ENCODE data around the gene BCAT1.

BCAT1 gene

GRCh38 chr12:24899503-24900075 lies 49.3 kb downstream of the BCAT1 start:
- Histone ChIP-seq H3K4me3 (ENCODE audit: insufficient read depth, low read length, poor library complexity, severe bottlenecking) (no peak overlapping the region), H3K36me3 (ENCODE audit: low read length) (no peaks in the 10 kb centered on the region), H3K4me2 (ENCODE audit: low read depth, low read length, poor library complexity, severe bottlenecking) (no peak overlapping the region), H3K79me2 (ENCODE audit: insufficient read depth, low read length) (no peaks in the 10 kb centered on the region), H3K27me3 (ENCODE audit: low read length) (no peaks in the 10 kb centered on the region), H3F3A (ENCODE audit: insufficient read depth) (no peaks in the 10 kb centered on the region), H3K9me3 (ENCODE audit: insufficient read depth, low read length) (no peaks in the 10 kb centered on the region), H2AFZ (ENCODE audit: low read depth, low read length, severe bottlenecking) (no peak overlapping the region), H3K9me2 (replicated peaks; ENCODE audit: insufficient read depth, low read length) (no peaks in the 10 kb centered on the region), H3K27ac (ENCODE audit: low read depth, low read length) (no peak overlapping the region), H3K9ac (ENCODE audit: low read length) (no peak overlapping the region), H4K20me1 (ENCODE audit: low read depth, low read length) (no peaks in the 10 kb centered on the region)
- no peak for TF ChIP-seq CTCF (IDR thresholded peaks at IDR 0.05; ENCODE audit: insufficient read depth, low read length, poor library complexity, severe bottlenecking)
- no peak for TF ChIP-seq EZH2phosphoT487 (conservative IDR thresholded peaks at IDR 0.05; ENCODE audit: low read length)

- no peaks in the 10 kb centered on the region for H3K27me3 ChIP-seq (ENCODE audit: low read length)
- H3K79me2 ChIP-seq (ENCODE audit: insufficient read depth, low read length): no peaks in the 10 kb centered on the region
- no peak overlapping the region for H3K4me3 ChIP-seq (ENCODE audit: insufficient read depth, low read length, poor library complexity, severe bottlenecking)
- no peak overlapping the region for H3K4me2 ChIP-seq (ENCODE audit: low read depth, low read length, poor library complexity, severe bottlenecking)
- H2AFZ ChIP-seq (ENCODE audit: low read depth, low read length, severe bottlenecking): no peak overlapping the region
- no peak overlapping the region for H3K9ac ChIP-seq (ENCODE audit: low read length)
- no peaks in the 10 kb centered on the region for H4K20me1 ChIP-seq (ENCODE audit: low read depth, low read length)
- no peaks in the 10 kb centered on the region for H3F3A ChIP-seq (ENCODE audit: insufficient read depth)
- no peaks in the 10 kb centered on the region for H3K9me2 ChIP-seq (replicated peaks; ENCODE audit: insufficient read depth, low read length)
- no peaks in the 10 kb centered on the region for H3K36me3 ChIP-seq (ENCODE audit: low read length)
- no peaks in the 10 kb centered on the region for H3K9me3 ChIP-seq (ENCODE audit: insufficient read depth, low read length)
- no peak for TF ChIP-seq EZH2phosphoT487 (conservative IDR thresholded peaks at IDR 0.05; ENCODE audit: low read length)
- TF ChIP-seq CTCF (IDR thresholded peaks at IDR 0.05; ENCODE audit: insufficient read depth, low read length, poor library complexity, severe bottlenecking): no peak
- no peak overlapping the region for H3K27ac ChIP-seq (ENCODE audit: low read depth, low read length)
Measured at GRCh38 chr12:24898606-24899005, 50.3 kb downstream of the BCAT1 start.

GRCh38 chr12:24898185-24898584 lies 50.7 kb downstream of the BCAT1 start:
- H3K27me3 ChIP-seq (ENCODE audit: low read length): no peaks in the 10 kb centered on the region
- H3K79me2 ChIP-seq (ENCODE audit: insufficient read depth, low read length): no peaks in the 10 kb centered on the region
- no peak overlapping the region for H3K9ac ChIP-seq (ENCODE audit: low read length)
- no peaks in the 10 kb centered on the region for H4K20me1 ChIP-seq (ENCODE audit: low read depth, low read length)
- H3K27ac ChIP-seq (ENCODE audit: low read depth, low read length): no peak overlapping the region
- TF ChIP-seq CTCF (IDR thresholded peaks at IDR 0.05; ENCODE audit: insufficient read depth, low read length, poor library complexity, severe bottlenecking): no peak
- no peaks in the 10 kb centered on the region for H3K9me3 ChIP-seq (ENCODE audit: insufficient read depth, low read length)
- H3K4me3 ChIP-seq (ENCODE audit: insufficient read depth, low read length, poor library complexity, severe bottlenecking): no peak overlapping the region
- H2AFZ ChIP-seq (ENCODE audit: low read depth, low read length, severe bottlenecking): no peak overlapping the region
- no peaks in the 10 kb centered on the region for H3K9me2 ChIP-seq (replicated peaks; ENCODE audit: insufficient read depth, low read length)
- no peaks in the 10 kb centered on the region for H3K36me3 ChIP-seq (ENCODE audit: low read length)
- no peaks in the 10 kb centered on the region for H3F3A ChIP-seq (ENCODE audit: insufficient read depth)
- no peak overlapping the region for H3K4me2 ChIP-seq (ENCODE audit: low read depth, low read length, poor library complexity, severe bottlenecking)

Measured in SU-DHL-6 (cell line).